GM19099 (cell line): ENCODE measurements around the gene ANKDD1B.

Experiments
- POLR2A ChIP-seq: IDR thresholded peaks from 3 replicates; pipeline ENCODE4 v1.6.1; 2011; ENCODE audit warnings: low read depth; ENCODE audit not compliant: insufficient read length; ENCODE audit errors: extremely low read depth

ANKDD1B gene

GRCh38 chr5:75668977-75669689, 57.9 kb downstream of the ANKDD1B start:
- peak; percentile 54 for TF ChIP-seq POLR2A

GRCh38 chr5:75670577-75670976, 59.3 kb downstream of the ANKDD1B start:
- no peak for TF ChIP-seq POLR2A

- no peak for TF ChIP-seq POLR2A
Measured at GRCh38 chr5:75671506-75671905, 60.3 kb downstream of the ANKDD1B start.

- no peak for TF ChIP-seq POLR2A
Measured at GRCh38 chr5:75672616-75673015, 61.4 kb downstream of the ANKDD1B start.

GRCh38 chr5:75675783-75676182, 64.5 kb downstream of the ANKDD1B start:
- no peak for TF ChIP-seq POLR2A

GRCh38 chr5:75677607-75678006, 66.4 kb downstream of the ANKDD1B start:
- no peak for TF ChIP-seq POLR2A

- TF ChIP-seq POLR2A: no peak
Measured at GRCh38 chr5:75678155-75678554, 66.9 kb downstream of the ANKDD1B start.

- no peak for TF ChIP-seq POLR2A
Measured at GRCh38 chr5:75681125-75681830, 70.0 kb downstream of the ANKDD1B start.

- TF ChIP-seq POLR2A: no peak
Measured at GRCh38 chr5:75685141-75685540, 73.9 kb downstream of the ANKDD1B start.

- TF ChIP-seq POLR2A: no peak
Measured at GRCh38 chr5:75686480-75686879, 75.2 kb downstream of the ANKDD1B start.

- no peak for TF ChIP-seq POLR2A
Measured at GRCh38 chr5:75690669-75691068, 79.4 kb downstream of the ANKDD1B start.

GRCh38 chr5:75694781-75695180, 83.5 kb downstream of the ANKDD1B start:
- TF ChIP-seq POLR2A: no peak

- no peak for TF ChIP-seq POLR2A
Measured at GRCh38 chr5:75701856-75702255, 90.6 kb downstream of the ANKDD1B start.

- TF ChIP-seq POLR2A: no peak
Measured at GRCh38 chr5:75706016-75706415, 94.8 kb downstream of the ANKDD1B start.

- TF ChIP-seq POLR2A: no peak
Measured at GRCh38 chr5:75706775-75707174, 95.5 kb downstream of the ANKDD1B start.

GRCh38 chr5:75707911-75708509, 96.8 kb downstream of the ANKDD1B start:
- no peak for TF ChIP-seq POLR2A

- no peak for TF ChIP-seq POLR2A
Measured at GRCh38 chr5:75710637-75711036, 99.4 kb downstream of the ANKDD1B start.

- TF ChIP-seq POLR2A: no peak
Measured at GRCh38 chr5:75711151-75711550, 99.9 kb downstream of the ANKDD1B start.
